Fibroblast of lung (primary cell): ENCODE measurements around the gene SNN. TPM values are rescaled to one million over a fixed set of nuclear protein-coding genes. Genes with fewer than 3 reads are reported as not detected.

ENCODE experiments used
- DNase-seq, 2 donors: peaks; one replicate each; pipeline versions ENCODE4 v3.0.0 to v3.0.0-alpha.2; 2010; ENCODE audit warnings: low read depth in 2 of 2
- H2AFZ ChIP-seq: 2 replicates; pipeline ENCODE4 v1.5.1; 2012; ENCODE audit warnings: low read length, control low read depth, inconsistent platforms
- H3K27ac ChIP-seq: 2 replicates; pipeline ENCODE4 v1.5.1; 2011; ENCODE audit warnings: low read length, control low read depth; ENCODE audit not compliant: insufficient read depth
- H3K27me3 ChIP-seq: 2 replicates; pipeline ENCODE4 v1.5.1; 2011; ENCODE audit warnings: mild to moderate bottlenecking, low read length; ENCODE audit not compliant: control insufficient read depth, insufficient read depth
- H3K36me3 ChIP-seq: 2 replicates; pipeline ENCODE4 v1.5.1; 2011; ENCODE audit warnings: low read length; ENCODE audit not compliant: control insufficient read depth, insufficient read depth
- H3K4me1 ChIP-seq: 2 replicates; pipeline ENCODE4 v1.5.1; 2011; ENCODE audit warnings: low read length; ENCODE audit not compliant: control insufficient read depth, insufficient read depth; ENCODE audit errors: extremely low read depth
- H3K4me2 ChIP-seq: 2 replicates; pipeline ENCODE4 v1.5.1; 2011; ENCODE audit warnings: low read length, control low read depth; ENCODE audit not compliant: insufficient read depth; ENCODE audit errors: extremely low read depth
- H3K4me3 ChIP-seq, 4 experiments: fragments of 200-600 bp in 1 of 4; sonication (generic) in 1 of 4; replicated peaks in 1 of 4; 2 replicates each; pipeline ENCODE4 v1.5.1; 2011 to 2016; ENCODE audit warnings: low read length in 4 of 4, low read depth in 3 of 4, mild to moderate bottlenecking in 3 of 4, control low read depth in 2 of 4, inconsistent platforms in 1 of 4, mixed read lengths in 1 of 4; ENCODE audit not compliant: insufficient read depth in 1 of 4; ENCODE audit errors: control extremely low read depth in 1 of 4
- H3K79me2 ChIP-seq: 2 replicates; pipeline ENCODE4 v1.5.1; 2012; ENCODE audit warnings: mild to moderate bottlenecking, low read length, inconsistent platforms; ENCODE audit not compliant: control insufficient read depth, insufficient read depth
- H3K9ac ChIP-seq: 2 replicates; pipeline ENCODE4 v1.5.1; 2011; ENCODE audit warnings: mild to moderate bottlenecking, low read length, control low read depth; ENCODE audit not compliant: insufficient read depth
- H3K9me3 ChIP-seq: 2 replicates; pipeline ENCODE4 v1.5.1; 2012; ENCODE audit warnings: low read depth, low read length; ENCODE audit not compliant: control insufficient read depth, insufficient read depth
- H4K20me1 ChIP-seq: 2 replicates; pipeline ENCODE4 v1.5.1; 2011; ENCODE audit warnings: low read length; ENCODE audit not compliant: control insufficient read depth, insufficient read depth; ENCODE audit errors: extremely low read depth
- EZH2 ChIP-seq: IDR thresholded peaks from 2 replicates; pipeline ENCODE4 v1.5.1; 2012; ENCODE audit warnings: low read length, control low read depth, mild to moderate bottlenecking; ENCODE audit errors: missing control alignments
- polyA plus RNA-seq, 2 donors: library from polyadenylated mRNA; depleted of rRNA in 1 of 2; stranded (reverse) in 1 of 2; unstranded in 1 of 2; fragments of >200 nt; gene quantifications; 2 replicates each; pipeline ENCODE4 v1.2.1, GENCODE V29; 2011 to 2012; ENCODE audit warnings: missing spikeins in 1 of 2
- total RNA-seq: library from RNA; depleted of rRNA; stranded (reverse); fragments of >200 nt; gene quantifications from 2 replicates; pipeline ENCODE4 v1.2.1, GENCODE V29; 2014
- TF ChIP-seq, protein P1 (sequence below), 2 donors: IDR thresholded peaks in 1 of 2; conservative IDR thresholded peaks in 1 of 2; 1 replicate in 1 of 2; 2 replicates in 1 of 2; pipeline ENCODE4 v1.5.1; 2011 to 2012; ENCODE audit warnings: low read length in 2 of 2, control low read depth in 1 of 2, inconsistent platforms in 1 of 2, low read depth in 1 of 2, mild to moderate bottlenecking in 1 of 2

The SNN gene
- total and polyA plus RNA-seq, 2 donors (not counting 1 experiment from before 2014, with no cell fraction given), result 17.5 to 24.9 TPM

DNA sequence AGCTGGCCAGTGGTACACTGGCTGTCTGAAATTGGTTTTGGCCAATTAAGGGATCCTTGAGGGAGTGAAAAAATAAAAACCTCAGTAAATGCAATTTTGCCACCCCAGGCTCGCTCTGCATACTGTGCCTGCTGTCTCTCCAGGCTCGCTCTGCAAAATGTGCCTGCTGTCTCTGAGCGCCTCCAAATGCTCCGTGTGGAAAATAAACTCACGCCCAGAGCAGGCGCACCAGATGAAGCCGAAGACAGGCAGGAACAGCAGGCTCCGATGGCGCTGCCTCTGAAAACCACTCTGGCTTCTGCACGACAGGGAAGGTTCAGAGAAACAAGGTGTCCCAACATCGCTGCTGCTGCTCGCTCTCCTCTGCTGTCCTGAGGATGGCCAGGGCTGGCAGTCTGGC, 29.1 kb downstream of the SNN start:
- Histone ChIP-seq H3K27me3 (no peaks in the 10 kb centered on the region), H2AFZ (no peak overlapping the region), H3K27ac (no peak overlapping the region), H3K9me3 (no peaks in the 10 kb centered on the region), H3K4me1 (no peaks in the 10 kb centered on the region), H3K4me2 (no peak overlapping the region), H4K20me1 (no peaks in the 10 kb centered on the region), H3K4me3 (no peak overlapping the region), H3K9ac (no peak overlapping the region), H3K79me2 (no peaks in the 10 kb centered on the region), H3K36me3 (peaks cover 12% of the 10 kb centered on the region)
- DNase-seq, result no peak
- no peak for TF ChIP-seq EZH2
- TF ChIP-seq, protein P1, sequence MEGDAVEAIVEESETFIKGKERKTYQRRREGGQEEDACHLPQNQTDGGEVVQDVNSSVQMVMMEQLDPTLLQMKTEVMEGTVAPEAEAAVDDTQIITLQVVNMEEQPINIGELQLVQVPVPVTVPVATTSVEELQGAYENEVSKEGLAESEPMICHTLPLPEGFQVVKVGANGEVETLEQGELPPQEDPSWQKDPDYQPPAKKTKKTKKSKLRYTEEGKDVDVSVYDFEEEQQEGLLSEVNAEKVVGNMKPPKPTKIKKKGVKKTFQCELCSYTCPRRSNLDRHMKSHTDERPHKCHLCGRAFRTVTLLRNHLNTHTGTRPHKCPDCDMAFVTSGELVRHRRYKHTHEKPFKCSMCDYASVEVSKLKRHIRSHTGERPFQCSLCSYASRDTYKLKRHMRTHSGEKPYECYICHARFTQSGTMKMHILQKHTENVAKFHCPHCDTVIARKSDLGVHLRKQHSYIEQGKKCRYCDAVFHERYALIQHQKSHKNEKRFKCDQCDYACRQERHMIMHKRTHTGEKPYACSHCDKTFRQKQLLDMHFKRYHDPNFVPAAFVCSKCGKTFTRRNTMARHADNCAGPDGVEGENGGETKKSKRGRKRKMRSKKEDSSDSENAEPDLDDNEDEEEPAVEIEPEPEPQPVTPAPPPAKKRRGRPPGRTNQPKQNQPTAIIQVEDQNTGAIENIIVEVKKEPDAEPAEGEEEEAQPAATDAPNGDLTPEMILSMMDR (conservative IDR thresholded peaks at IDR 0.05 in 1 of 2, IDR thresholded peaks at IDR 0.05 in 1 of 2; ENCODE audit: low read depth in 1 of 2, low read length in 2 of 2), result no peak

DNA sequence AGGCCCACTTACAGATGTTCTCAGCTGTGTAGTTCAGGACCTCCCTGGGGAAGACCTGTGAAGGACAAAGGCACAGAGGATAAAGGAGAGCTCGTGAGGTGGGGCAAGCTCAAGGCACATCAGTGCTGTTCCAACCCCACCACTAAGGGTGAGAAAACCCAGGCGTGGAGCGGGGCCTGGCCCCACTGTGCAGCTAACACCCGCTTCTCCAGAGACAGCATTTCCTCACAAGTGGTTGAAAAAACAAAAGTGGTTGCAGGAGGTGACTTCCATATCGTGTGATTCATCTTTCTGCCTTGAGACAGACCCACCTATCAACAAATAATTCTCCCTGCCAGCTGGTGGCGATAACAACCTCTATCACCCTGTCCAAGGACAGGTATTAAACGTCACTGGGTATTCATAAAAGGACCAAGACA, 30.0 kb downstream of the SNN start:
- no peaks in the 10 kb centered on the region for H3K27me3 ChIP-seq
- H2AFZ ChIP-seq, result no peak overlapping the region
- DNase-seq, result peak in 1 of 2 donors; percentile 28
- no peak overlapping the region for H3K9ac ChIP-seq
- H4K20me1 ChIP-seq, result no peaks in the 10 kb centered on the region
- TF ChIP-seq, protein P1 (conservative IDR thresholded peaks at IDR 0.05 in 1 of 2, IDR thresholded peaks at IDR 0.05 in 1 of 2; ENCODE audit: low read depth in 1 of 2, low read length in 2 of 2), result no peak
- no peak for TF ChIP-seq EZH2
- no peaks in the 10 kb centered on the region for H3K9me3 ChIP-seq
- H3K4me2 ChIP-seq, result no peak overlapping the region
- H3K4me3 ChIP-seq, result no peak overlapping the region
- H3K27ac ChIP-seq, result no peak overlapping the region
- H3K4me1 ChIP-seq, result no peaks in the 10 kb centered on the region
- H3K36me3 ChIP-seq, result peaks cover 15% of the 10 kb centered on the region
- no peaks in the 10 kb centered on the region for H3K79me2 ChIP-seq

DNA sequence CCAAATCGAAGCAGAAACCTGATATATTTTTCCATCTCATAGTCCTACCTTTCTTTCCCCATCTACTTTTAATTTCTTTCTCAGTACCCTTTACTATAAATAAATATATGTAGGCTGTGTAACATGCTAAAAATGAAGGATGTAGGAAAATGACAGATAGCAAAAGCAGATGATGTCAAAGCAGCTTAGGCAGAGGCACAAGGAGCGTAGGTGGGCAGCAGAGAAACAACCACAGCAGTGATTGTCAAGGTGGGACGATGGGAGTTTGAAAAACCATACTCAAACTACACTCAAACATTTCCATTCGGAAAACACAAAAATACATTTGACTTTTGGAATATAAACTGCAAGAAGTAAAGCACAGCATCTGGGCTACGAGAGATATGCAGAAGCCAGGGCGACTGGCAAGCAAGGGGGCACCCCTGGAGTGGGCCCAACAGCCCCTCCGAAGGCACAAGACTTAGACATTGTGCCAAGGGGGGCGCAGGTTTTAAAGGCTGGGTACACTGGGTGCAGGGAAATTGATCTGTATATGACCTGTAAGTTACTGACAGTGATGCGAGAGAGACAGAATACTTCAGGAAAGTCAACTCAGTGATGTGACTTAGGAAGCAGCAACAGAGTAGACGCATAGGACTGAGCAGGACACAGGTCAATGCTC, 31.1 kb downstream of the SNN start:
- Histone ChIP-seq H3K4me3 (no peak overlapping the region), H3K79me2 (no peaks in the 10 kb centered on the region), H4K20me1 (no peaks in the 10 kb centered on the region), H3K9me3 (no peaks in the 10 kb centered on the region), H3K4me1 (no peaks in the 10 kb centered on the region), H3K27ac (no peak overlapping the region), H3K9ac (no peak overlapping the region), H3K36me3 (peaks cover 15% of the 10 kb centered on the region), H2AFZ (no peak overlapping the region), H3K27me3 (no peaks in the 10 kb centered on the region), H3K4me2 (no peak overlapping the region)
- TF ChIP-seq EZH2, result no peak
- TF ChIP-seq, protein P1 (conservative IDR thresholded peaks at IDR 0.05 in 1 of 2, IDR thresholded peaks at IDR 0.05 in 1 of 2; ENCODE audit: low read depth in 1 of 2, low read length in 2 of 2), result no peak
- DNase-seq, result no peak
